HG02759 (cell line): ENCODE measurements around the gene MEIS1.
"Not testable (repeated sequence)": the region's sequence is repeated elsewhere in the genome, so short reads cannot be mapped to it uniquely, and the experiment has no call there.

Experiments
- ATAC-seq: cut with Tn5 transposase; IDR thresholded peaks from one replicate; pipeline ENCODE4 v1.9.1; 2021; ENCODE audit warnings: mild to moderate bottlenecking, moderate library complexity; ENCODE audit not compliant: unreplicated experiment

MEIS1 gene

GRCh38 chr2:66434679-66435548 lies at the start of gene MEIS1:
TSS of gene MEIS1 (plus strand) at chr2:66435125. CDS start at chr2:66435857, 732 bp downstream.
- ATAC-seq: peak; percentile 72

GRCh38 chr2:66387016-66387753 lies 47.7 kb upstream of the MEIS1 start:
- no peak for ATAC-seq

- ATAC-seq: no peak
Measured at GRCh38 chr2:66389651-66390131, 45.2 kb upstream of the MEIS1 start.

GRCh38 chr2:66390152-66390551 lies 44.8 kb upstream of the MEIS1 start:
- no peak for ATAC-seq

- no peak for ATAC-seq
Measured at GRCh38 chr2:66390811-66391210, 44.1 kb upstream of the MEIS1 start.

- not testable (repeated sequence) for ATAC-seq
Measured at GRCh38 chr2:66391240-66391639, 43.7 kb upstream of the MEIS1 start.

- no peak for ATAC-seq
Measured at GRCh38 chr2:66405473-66405872, 29.5 kb upstream of the MEIS1 start.

GRCh38 chr2:66408905-66409304 lies 26.0 kb upstream of the MEIS1 start:
- no peak for ATAC-seq

GRCh38 chr2:66412874-66413273 lies 22.1 kb upstream of the MEIS1 start:
- ATAC-seq: no peak

- no peak for ATAC-seq
Measured at GRCh38 chr2:66414896-66415295, 20.0 kb upstream of the MEIS1 start.

GRCh38 chr2:66418381-66418780 lies 16.5 kb upstream of the MEIS1 start:
- ATAC-seq: no peak

GRCh38 chr2:66421612-66422011 lies 13.3 kb upstream of the MEIS1 start:
- ATAC-seq: no peak

- no peak for ATAC-seq
Measured at GRCh38 chr2:66423391-66424124, 11.4 kb upstream of the MEIS1 start.

- ATAC-seq: no peak
Measured at GRCh38 chr2:66426244-66427111, 8.4 kb upstream of the MEIS1 start.

- ATAC-seq: no peak
Measured at GRCh38 chr2:66427300-66427699, 7.6 kb upstream of the MEIS1 start.

GRCh38 chr2:66428986-66429612 lies 5.8 kb upstream of the MEIS1 start:
- no peak for ATAC-seq

- no peak for ATAC-seq
Measured at GRCh38 chr2:66429693-66430504, 5.0 kb upstream of the MEIS1 start.

- no peak for ATAC-seq
Measured at GRCh38 chr2:66430505-66431273, 4.2 kb upstream of the MEIS1 start.
